GM12878 (cell line): ENCODE measurements around the gene USP10. TPM values are rescaled to one million over a fixed set of nuclear protein-coding genes. Genes with fewer than 3 reads are reported as not detected.

Experiments
- ATAC-seq: fragments of 200-7000 bp; cut with Tn5 transposase; 3 replicates; pipeline ENCODE4 v1.9.1; 2020; ENCODE audit warnings: mild to moderate bottlenecking, moderate library complexity
- BruUV-seq: library from RNA; stranded (reverse); fragments of 400-500 nt; replicated peaks from 2 replicates; lab custom pipeline; 2021; lab: Mats Ljungman, UMichigan
- CTCF ChIA-PET: fragments of 300-600 bp; sonication (Branson Sonifier 250); formaldehyde crosslinking; extraction: SDS; loops from one replicate; lab custom pipeline; 2021; ENCODE audit warnings: inconsistent platforms; lab: Yijun Ruan, JAX
- POLR2A ChIA-PET: fragments of 350-600 bp; formaldehyde crosslinking; extraction: SDS; loops from one replicate; lab custom pipeline; 2021; ENCODE audit warnings: inconsistent platforms; lab: Charles Lee
- RAD21 ChIA-PET: fragments of 300-600 bp; sonication (Branson Sonifier 250); formaldehyde crosslinking; loops from one replicate; lab custom pipeline; 2023; ENCODE audit warnings: antibody characterized with exemption; ENCODE audit not compliant: unreplicated experiment; lab: Charles Lee
- SMC1A ChIA-PET: fragments of 300-600 bp; sonication (Branson Sonifier 250); formaldehyde crosslinking; loops from one replicate; lab custom pipeline; 2023; ENCODE audit not compliant: unreplicated experiment, uncharacterized antibody; lab: Charles Lee
- DNase-seq: peaks from one replicate; pipeline ENCODE4 v3.0.0-alpha.2; 2011; ENCODE audit warnings: low read depth, low spot score
- FAIRE-seq: peaks from 3 replicates; lab custom pipeline; 2011; peaks lifted over from hg19 to GRCh38; lab: Jason Lieb, UNC
- H2AFZ ChIP-seq: 2 replicates; pipeline ENCODE4 v1.6.0; 2011; ENCODE audit warnings: low read depth, low read length, control low read depth; ENCODE audit not compliant: control insufficient read depth
- H3K27ac ChIP-seq: 2 replicates; pipeline ENCODE4 v1.5.1; 2011; ENCODE audit warnings: control low read depth; ENCODE audit not compliant: control insufficient read depth, insufficient read depth
- H3K27me3 ChIP-seq, 2 experiments: replicated peaks in 1 of 2; 2 replicates each; pipeline versions ENCODE4 v1.6.0 to v1.6.1; 2011; ENCODE audit warnings: low read length in 1 of 2; ENCODE audit not compliant: control insufficient read depth in 2 of 2, insufficient read depth in 2 of 2
- H3K36me3 ChIP-seq, 2 experiments: 2 replicates each; pipeline ENCODE4 v1.5.1; 2011; ENCODE audit warnings: low read length in 1 of 2; ENCODE audit not compliant: control insufficient read depth in 2 of 2, insufficient read depth in 2 of 2
- H3K4me1 ChIP-seq: 2 replicates; pipeline ENCODE4 v1.6.1; 2011; ENCODE audit warnings: mild to moderate bottlenecking, low read length, moderate library complexity, mixed read lengths; ENCODE audit not compliant: control insufficient read depth, insufficient read depth
- H3K4me2 ChIP-seq: 2 replicates; pipeline ENCODE4 v1.6.0; 2011; ENCODE audit warnings: control low read depth; ENCODE audit not compliant: control insufficient read depth, insufficient read depth
- H3K4me3 ChIP-seq: fragments of 200-600 bp; sonication (generic); 2 replicates; pipeline ENCODE4 v1.5.1; 2016
- H3K79me2 ChIP-seq: 2 replicates; pipeline ENCODE4 v1.6.0; 2011; ENCODE audit warnings: low read length; ENCODE audit not compliant: control insufficient read depth, insufficient read depth
- H3K9ac ChIP-seq: 2 replicates; pipeline ENCODE4 v1.8.0; 2011; ENCODE audit warnings: low read length, control low read depth, mixed read lengths; ENCODE audit not compliant: control insufficient read depth, insufficient read depth
- H3K9me3 ChIP-seq: replicated peaks from 3 replicates; pipeline ENCODE4 v1.5.1; 2011; ENCODE audit warnings: mild to moderate bottlenecking, low read length; ENCODE audit not compliant: control insufficient read depth, insufficient read depth
- H4K20me1 ChIP-seq: 2 replicates; pipeline ENCODE4 v1.6.0; 2011; ENCODE audit not compliant: control insufficient read depth, insufficient read depth
- E2F4 ChIP-seq: IDR thresholded peaks from 2 replicates; pipeline ENCODE4 v1.6.1; 2012; ENCODE audit warnings: low read depth, low read length, improper control_type of control experiment
- EED ChIP-seq: sonication (generic); IDR thresholded peaks from 2 replicates; pipeline ENCODE4 v1.6.1; 2016; ENCODE audit warnings: antibody characterized with exemption, low read depth
- EGR1 ChIP-seq, 2 experiments: IDR thresholded peaks; 1 replicate in 1 of 2; 2 replicates in 1 of 2; pipeline ENCODE4 v1.6.1; 2011 to 2012; ENCODE audit warnings: low read depth in 2 of 2, low read length in 2 of 2, borderline replicate concordance in 1 of 2, mild to moderate bottlenecking in 1 of 2, moderate library complexity in 1 of 2
- ELK1 ChIP-seq: IDR thresholded peaks from 2 replicates; pipeline ENCODE4 v1.6.1; 2012; ENCODE audit warnings: low read depth, low read length, improper control_type of control experiment
- TCF12 ChIP-seq: IDR thresholded peaks from 2 replicates; pipeline ENCODE4 v1.6.1; 2011; ENCODE audit warnings: low read depth, mild to moderate bottlenecking, low read length
- TCF3 ChIP-seq: IDR thresholded peaks from 2 replicates; pipeline ENCODE4 v1.6.1; 2012; ENCODE audit warnings: low read depth, mild to moderate bottlenecking, low read length, borderline replicate concordance; ENCODE audit not compliant: insufficient read depth
- USF2 ChIP-seq: IDR thresholded peaks from 2 replicates; pipeline ENCODE4 v1.6.1; 2011; ENCODE audit warnings: low read depth, low read length, improper control_type of control experiment, borderline replicate concordance
- WGBS: methylation state at CpG from one replicate; pipeline ENCODE4 v1.1.6; 2016; ENCODE audit warnings: low lambda C conversion rate; ENCODE audit not compliant: insufficient replicate concordance, insufficient coverage; ENCODE audit errors: missing lambda C conversion rate; 5-methylcytosine and 5-hydroxymethylcytosine counted together
- in situ Hi-C: fragments of 300-500 bp; cut with MboI; formaldehyde crosslinking; loops from 9 replicates; pipeline ENCODE4 v1.14.3; 2018; ENCODE audit warnings: mixed read lengths
- intact Hi-C: fragments of 100-400 bp; cut with micrococcal nuclease; formaldehyde crosslinking; loops from one replicate; pipeline ENCODE4 v1.14.2; 2022; ENCODE audit not compliant: unreplicated experiment
- polyA plus RNA-seq, 11 experiments: library from polyadenylated mRNA; depleted of rRNA in 4 of 11; unstranded in 6 of 11; stranded (reverse) in 5 of 11; fragments of >200 nt; fragmentation: Nextera tagmentation in 4 of 11; fragmentation: Illumina TruSeq in 1 of 11; extraction: Ambion mirVana in 4 of 11; extraction: Trizol in 1 of 11; gene quantifications; 1 replicate in 1 of 11; 2 replicates in 10 of 11; pipeline versions ENCODE4 v1.2.1 to v1.2.3, GENCODE V29; 2011 to 2016; ENCODE audit warnings: inconsistent platforms in 2 of 11, missing spikeins in 2 of 11, low read depth in 1 of 11
- total RNA-seq, 4 experiments: library from RNA; depleted of rRNA in 3 of 4; stranded (reverse); fragments of >200 nt in 3 of 4; fragmentation: Illumina TruSeq in 1 of 4; extraction: Trizol in 1 of 4; gene quantifications; 2 replicates each; pipeline versions ENCODE4 v1.2.1 to v1.2.3, GENCODE V29; 2013 to 2021

USP10 gene
- total and polyA plus RNA-seq, 10 of the 15 experiments (the other 5 are each of a cell fraction or from before 2014, with no cell fraction given), result 46.1 to 160 (median 105) TPM

- H3K27me3 ChIP-seq, result no peaks in the 10 kb centered on the region
- no peak for TF ChIP-seq EGR1 (IDR thresholded peaks at IDR 0.05; ENCODE audit: borderline replicate concordance in 1 of 2, low read depth in 2 of 2, low read length in 2 of 2)
- TF ChIP-seq TCF3, result no peak
- no peak for TF ChIP-seq ELK1
- TF ChIP-seq TCF12, result no peak
- no peak for TF ChIP-seq E2F4
- no peak for TF ChIP-seq EED
- TF ChIP-seq USF2, result no peak
- TF ChIP-seq, all 136 proteins: peak for 0
- DNase-seq (no peak), FAIRE-seq (no peak), ATAC-seq (no peak)
- in situ Hi-C loops (no loop called here), intact Hi-C loops (no loop called here)
- no peaks in the 10 kb centered on the region for H3K9me3 ChIP-seq
- peaks cover 3% of the 10 kb centered on the region for H3K79me2 ChIP-seq
- H2AFZ ChIP-seq, result no peak overlapping the region
- CTCF ChIA-PET, result interaction anchor here (0.6 kb wide), 1 partner anchor 897 kb away, joined by 3 read pairs; no protein-coding TSS in a partner anchor
- SMC1A ChIA-PET, result no interaction called here
- H3K4me2 ChIP-seq, result no peak overlapping the region
- no peaks in the 10 kb centered on the region for H4K20me1 ChIP-seq
- RAD21 ChIA-PET, result no interaction called here
- 98% methylated on average over 50 of the region's 50 CpGs for WGBS
- no peak overlapping the region for H3K4me3 ChIP-seq
- no TSS peak for BruUV-seq
- H3K27ac ChIP-seq, result no peak overlapping the region
- H3K4me1 ChIP-seq, result peaks cover 3% of the 10 kb centered on the region
- peaks cover 28 to 35% of the 10 kb centered on the region in 2 experiments for H3K36me3 ChIP-seq
- POLR2A ChIA-PET, result interaction anchor here (0.7 kb wide), 1 partner anchor 9 kb away, joined by 3 read pairs; the partner anchor contains the start of gene KLHL36
- no peak overlapping the region for H3K9ac ChIP-seq
Measured at GRCh38 chr16:84657229-84657837, 42.5 kb upstream of the USP10 start.
